Colon (tissue), 2 donors: ENCODE results near the gene SLC22A4.

Experiments used
- FAIRE-seq: peaks from 2 replicates; lab custom pipeline; 2012; peaks lifted over from hg19 to GRCh38; lab: Jason Lieb, UNC
- donor health status: control.
- donor health status: control.

SLC22A4 gene

GRCh38 chr5:132262882-132263547 lies 31.2 kb upstream of the SLC22A4 start:
- FAIRE-seq = no peak

GRCh38 chr5:132263548-132264261 lies 30.5 kb upstream of the SLC22A4 start:
- FAIRE-seq = no peak

GRCh38 chr5:132264546-132265335 lies 29.5 kb upstream of the SLC22A4 start:
- no peak for FAIRE-seq

GRCh38 chr5:132265336-132266030 lies 28.7 kb upstream of the SLC22A4 start:
- FAIRE-seq = no peak

GRCh38 chr5:132266031-132266835 lies 28.0 kb upstream of the SLC22A4 start:
- no peak for FAIRE-seq

GRCh38 chr5:132266836-132267160 lies 27.4 kb upstream of the SLC22A4 start:
- FAIRE-seq = no peak

GRCh38 chr5:132267166-132267739 lies 26.9 kb upstream of the SLC22A4 start:
- no peak for FAIRE-seq

- FAIRE-seq = no peak
Measured at GRCh38 chr5:132267931-132268768, 26.0 kb upstream of the SLC22A4 start.

GRCh38 chr5:132268769-132269551 lies 25.2 kb upstream of the SLC22A4 start:
- FAIRE-seq = no peak

- FAIRE-seq = no peak
Measured at GRCh38 chr5:132269635-132270334, 24.4 kb upstream of the SLC22A4 start.

GRCh38 chr5:132270335-132270665 lies 23.9 kb upstream of the SLC22A4 start:
- no peak for FAIRE-seq

- FAIRE-seq = no peak
Measured at GRCh38 chr5:132270706-132271105, 23.5 kb upstream of the SLC22A4 start.

GRCh38 chr5:132271251-132272246 lies 22.6 kb upstream of the SLC22A4 start:
- FAIRE-seq = no peak

- no peak for FAIRE-seq
Measured at GRCh38 chr5:132272311-132273210, 21.6 kb upstream of the SLC22A4 start.

GRCh38 chr5:132273631-132274030 lies 20.6 kb upstream of the SLC22A4 start:
- no peak for FAIRE-seq

GRCh38 chr5:132274050-132274792 lies 20.0 kb upstream of the SLC22A4 start:
- no peak for FAIRE-seq
